GM12875 (cell line): Measurements from ENCODE around the gene ASS1.

Source experiments
- H3K4me3 ChIP-seq: one replicate; pipeline ENCODE4 v1.5.1; 2011; ENCODE audit warnings: low read depth, low read length, control low read depth
- TF ChIP-seq, protein P1 (sequence below): IDR thresholded peaks from 2 replicates; pipeline ENCODE4 v1.5.1; 2011; ENCODE audit warnings: low read depth, mild to moderate bottlenecking, control low read depth, inconsistent platforms, low read length, moderate library complexity, borderline replicate concordance; ENCODE audit not compliant: insufficient read depth

ASS1 gene

DNA sequence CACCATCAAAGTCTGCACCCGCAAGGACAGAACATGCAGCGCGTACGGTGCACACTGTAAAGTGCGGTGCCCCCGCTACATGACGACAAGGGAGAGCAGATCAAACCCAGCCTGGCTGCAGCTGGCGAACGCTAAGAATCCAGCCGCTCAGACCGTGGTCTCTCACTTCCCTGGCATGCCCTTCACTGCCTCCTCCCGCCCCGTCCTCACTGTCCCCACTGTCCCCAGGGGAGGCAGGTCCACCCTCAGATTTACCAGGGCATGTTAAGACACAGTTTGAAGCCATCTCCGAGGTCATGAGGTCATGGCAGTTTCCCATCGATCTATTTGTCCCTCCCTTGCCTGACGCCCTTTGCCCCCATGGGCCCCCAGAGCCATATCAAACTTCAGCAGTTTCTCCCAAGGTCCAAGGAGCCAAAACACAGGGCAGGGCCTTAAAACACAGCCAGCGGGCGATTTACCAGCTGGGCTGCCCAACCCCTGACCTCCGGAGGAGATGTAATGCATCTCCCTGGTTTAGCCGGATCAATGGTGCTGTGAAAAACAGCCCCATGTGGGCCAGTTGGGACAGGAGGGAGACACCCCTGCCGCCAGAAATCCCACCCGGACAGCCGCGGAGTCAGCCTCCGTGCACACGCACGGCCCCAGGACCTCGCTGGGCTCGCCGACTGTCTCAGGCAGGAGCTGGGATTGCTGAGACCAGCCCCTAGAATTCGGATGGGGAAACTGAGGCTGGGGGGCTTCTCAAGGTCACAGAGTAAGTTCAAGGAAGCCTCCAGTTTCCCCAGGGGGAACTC is 82.3 kb downstream of the ASS1 start:
- TF ChIP-seq, protein P1, sequence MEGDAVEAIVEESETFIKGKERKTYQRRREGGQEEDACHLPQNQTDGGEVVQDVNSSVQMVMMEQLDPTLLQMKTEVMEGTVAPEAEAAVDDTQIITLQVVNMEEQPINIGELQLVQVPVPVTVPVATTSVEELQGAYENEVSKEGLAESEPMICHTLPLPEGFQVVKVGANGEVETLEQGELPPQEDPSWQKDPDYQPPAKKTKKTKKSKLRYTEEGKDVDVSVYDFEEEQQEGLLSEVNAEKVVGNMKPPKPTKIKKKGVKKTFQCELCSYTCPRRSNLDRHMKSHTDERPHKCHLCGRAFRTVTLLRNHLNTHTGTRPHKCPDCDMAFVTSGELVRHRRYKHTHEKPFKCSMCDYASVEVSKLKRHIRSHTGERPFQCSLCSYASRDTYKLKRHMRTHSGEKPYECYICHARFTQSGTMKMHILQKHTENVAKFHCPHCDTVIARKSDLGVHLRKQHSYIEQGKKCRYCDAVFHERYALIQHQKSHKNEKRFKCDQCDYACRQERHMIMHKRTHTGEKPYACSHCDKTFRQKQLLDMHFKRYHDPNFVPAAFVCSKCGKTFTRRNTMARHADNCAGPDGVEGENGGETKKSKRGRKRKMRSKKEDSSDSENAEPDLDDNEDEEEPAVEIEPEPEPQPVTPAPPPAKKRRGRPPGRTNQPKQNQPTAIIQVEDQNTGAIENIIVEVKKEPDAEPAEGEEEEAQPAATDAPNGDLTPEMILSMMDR, result no peak

DNA sequence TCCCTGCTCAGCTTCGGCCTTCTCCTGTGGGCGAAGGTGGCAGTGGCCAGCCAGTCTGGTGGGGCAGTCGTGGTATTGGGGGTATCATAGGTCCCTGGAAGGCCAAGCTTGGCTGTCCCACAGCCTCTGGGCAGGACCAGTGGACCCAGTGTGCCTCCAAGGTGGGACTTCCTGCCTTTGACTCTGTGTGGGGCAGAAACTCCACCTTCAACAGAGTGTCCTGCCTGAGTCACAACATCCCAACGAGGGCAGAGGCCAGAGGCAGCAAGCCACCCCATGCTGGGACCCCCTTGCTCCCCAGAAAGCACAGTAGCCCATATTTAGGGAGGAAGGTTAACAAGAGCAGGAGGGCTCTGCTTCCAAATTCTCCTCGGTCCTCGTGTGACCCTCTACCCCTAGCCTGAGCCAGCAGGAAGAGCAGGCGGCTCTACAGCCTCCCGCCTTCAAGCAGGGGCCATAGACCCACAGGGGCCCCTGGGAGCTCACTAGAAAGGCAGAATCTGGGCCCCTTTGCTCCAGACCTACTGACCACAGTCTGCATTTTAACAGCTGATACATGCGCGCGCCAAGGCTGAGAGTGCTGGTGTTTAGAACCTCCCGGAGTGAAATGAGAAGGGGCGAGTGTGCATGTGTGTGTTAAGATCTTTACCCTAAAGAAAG is 83.0 kb downstream of the ASS1 start:
- H3K4me3 ChIP-seq, result no peak overlapping the region
- TF ChIP-seq, protein P1, result no peak

More for the DNA sequence above, 82.3 kb downstream of the ASS1 start:
- H3K4me3 ChIP-seq, result no peak overlapping the region

DNA sequence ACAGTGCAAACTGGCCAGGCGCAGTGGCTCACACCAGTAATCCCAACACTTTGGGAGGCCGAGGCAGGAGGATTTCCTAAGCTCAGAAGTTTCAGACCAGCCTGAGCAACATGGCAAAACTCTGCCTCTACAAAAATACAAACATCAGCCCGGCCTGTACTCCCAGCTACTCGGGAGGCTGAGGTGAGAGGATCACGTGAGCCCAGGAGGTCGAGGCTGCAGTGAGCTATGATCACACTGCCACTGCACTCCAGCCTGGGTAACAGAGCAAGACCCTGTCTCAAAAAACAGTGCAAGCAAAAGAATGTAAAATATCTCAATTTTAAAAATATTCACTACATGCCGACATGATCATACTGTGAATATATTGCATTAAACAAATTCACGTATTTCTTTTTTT is 83.9 kb downstream of the ASS1 start:
- TF ChIP-seq, protein P1, result no peak
- H3K4me3 ChIP-seq, result no peak overlapping the region

DNA sequence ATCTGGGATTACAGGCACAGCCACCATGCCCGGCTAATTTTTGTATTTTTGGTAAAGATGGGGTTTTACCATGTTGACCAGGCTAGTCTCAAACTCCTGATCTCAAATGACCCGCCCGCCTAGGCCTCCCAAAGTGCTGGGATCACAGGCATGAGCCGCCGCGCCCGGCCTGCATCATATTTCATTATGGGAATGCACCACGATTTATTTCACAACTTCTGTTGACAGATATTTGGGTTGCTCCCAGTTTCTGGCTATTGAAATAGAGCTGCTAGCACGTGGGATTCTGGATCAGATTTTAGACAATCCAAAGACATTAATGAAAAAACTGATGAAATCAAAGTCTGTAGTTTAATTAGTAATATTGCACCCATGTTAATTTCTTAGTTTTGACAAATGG is 86.2 kb downstream of the ASS1 start:
- H3K4me3 ChIP-seq, result no peak overlapping the region
- TF ChIP-seq, protein P1, result no peak

DNA sequence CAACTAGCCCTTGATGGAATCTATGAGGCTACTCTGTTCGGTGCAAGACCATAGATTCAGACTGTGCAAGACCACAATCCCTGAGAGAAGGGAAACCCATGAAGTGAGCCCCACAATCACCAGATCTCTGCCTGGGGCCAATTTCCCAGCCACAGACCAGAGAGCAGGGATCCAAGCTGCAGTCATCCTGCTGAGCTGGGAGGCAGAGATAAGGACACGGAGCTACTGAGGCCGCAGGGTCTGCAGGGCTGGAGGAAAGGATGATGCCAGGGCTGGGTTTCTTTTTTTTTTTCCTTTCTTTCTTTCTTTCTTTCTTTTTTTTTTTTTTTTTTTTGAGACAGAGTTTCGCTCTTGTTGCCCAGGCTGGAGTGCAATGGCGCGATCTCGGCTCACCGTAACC is 86.9 kb downstream of the ASS1 start:
- no peak overlapping the region for H3K4me3 ChIP-seq
- TF ChIP-seq, protein P1, result no peak

DNA sequence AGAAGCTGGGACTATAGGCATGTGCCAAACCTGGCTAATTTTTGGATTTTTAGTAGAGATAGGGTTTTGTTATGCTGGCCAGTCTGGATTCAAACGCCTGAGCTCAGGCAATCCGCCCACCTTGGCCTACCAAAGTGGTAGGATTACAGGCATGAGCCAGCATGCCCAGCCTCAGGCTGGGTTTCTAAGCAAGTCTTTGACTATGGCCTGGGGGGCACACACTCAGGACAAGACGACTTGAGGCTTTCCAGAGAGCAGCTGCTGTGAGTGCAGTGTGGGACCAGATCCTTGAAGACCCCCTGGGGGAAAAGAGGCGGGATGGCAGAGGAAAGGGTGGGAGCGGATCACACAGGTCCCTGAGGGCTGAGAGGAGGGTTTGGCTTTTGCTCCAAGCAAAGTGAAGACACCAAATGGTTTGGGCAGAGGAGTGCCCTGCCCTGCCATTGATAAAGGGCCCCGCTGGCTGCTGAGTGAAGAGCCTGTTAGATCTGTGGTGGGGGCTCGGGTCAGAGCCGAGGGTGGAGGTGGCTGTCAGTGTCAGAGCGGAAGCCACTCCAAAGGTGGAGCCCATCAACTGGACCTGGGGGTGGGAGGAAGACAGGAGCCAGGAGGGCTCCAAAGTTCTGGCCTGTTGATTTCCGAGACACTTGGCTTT is 87.8 kb downstream of the ASS1 start:
- TF ChIP-seq, protein P1, result no peak

More for the DNA sequence above, 87.8 kb downstream of the ASS1 start:
- H3K4me3 ChIP-seq, result no peak overlapping the region
